BE2C (cell line): ENCODE results near the gene BMP6. TPM values are rescaled to one million over a fixed set of nuclear protein-coding genes. Genes with fewer than 3 reads are reported as not detected.
A peak's percentile ranks its signal among the peaks of the same experiment; 100 is the strongest.

ENCODE experiments used
- DNase-seq: peaks from one replicate; pipeline ENCODE4 v3.0.0-alpha.2; 2020
- H3K27me3 ChIP-seq: fragments of 250-450 bp; sonication (Bioruptor Pico); 2 replicates; pipeline ENCODE4 v1.5.1; 2020; ENCODE audit warnings: mild to moderate bottlenecking
- H3K36me3 ChIP-seq: fragments of 250-450 bp; sonication (Bioruptor Pico); 2 replicates; pipeline ENCODE4 v1.5.1; 2020; ENCODE audit warnings: mild to moderate bottlenecking
- H3K4me1 ChIP-seq: fragments of 250-450 bp; sonication (Bioruptor Pico); 2 replicates; pipeline ENCODE4 v1.5.1; 2020
- H3K4me3 ChIP-seq: 2 replicates; pipeline ENCODE4 v1.5.1; 2011; ENCODE audit warnings: low read depth, low read length
- H3K9me3 ChIP-seq: fragments of 250-450 bp; sonication (Bioruptor Pico); 2 replicates; pipeline ENCODE4 v1.5.1; 2020
- CTCF ChIP-seq: IDR thresholded peaks from 2 replicates; pipeline ENCODE4 v1.5.1; 2012; ENCODE audit warnings: mild to moderate bottlenecking, low read depth, low read length
- polyA plus RNA-seq: library from polyadenylated mRNA; unstranded; fragments of >200 nt; gene quantifications from one replicate; pipeline ENCODE4 v1.2.1, GENCODE V29; 2012; ENCODE audit warnings: low read depth, missing spikeins; ENCODE audit not compliant: insufficient read length, insufficient read depth

BMP6 gene
- not detected for polyA plus RNA-seq

DNA sequence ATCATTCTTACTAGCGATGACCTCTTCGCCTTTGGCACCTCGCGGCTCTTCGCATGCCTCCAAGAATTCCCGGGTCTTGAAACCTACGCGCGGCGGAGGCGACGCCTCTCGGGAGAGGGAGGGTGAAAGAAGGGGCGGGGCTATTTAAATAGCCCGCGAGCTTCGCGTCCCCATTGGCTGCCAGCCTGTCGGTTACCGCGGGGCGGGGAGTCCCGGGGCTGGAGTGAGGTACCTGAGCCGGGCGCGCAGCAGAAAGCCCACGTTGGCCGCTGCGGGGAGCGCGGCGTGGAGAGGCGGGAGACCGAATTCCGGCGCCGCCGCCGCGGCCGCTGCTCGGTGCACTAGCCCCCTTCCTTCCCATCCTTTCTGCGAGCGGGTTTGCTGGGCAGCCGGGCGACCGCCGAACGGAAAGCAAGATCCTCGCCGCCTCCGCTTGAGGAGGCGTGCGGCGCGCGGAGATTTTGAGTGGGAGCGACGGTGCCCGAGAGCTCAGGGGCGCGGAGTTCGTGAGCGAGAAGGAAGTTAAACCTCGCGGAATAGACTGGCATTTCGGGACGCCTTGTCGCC, at the start of gene BMP6:
BMP6 (plus strand) TSS at position 251 of the 567 bp plus-strand sequence. CDS start 857 bp downstream, outside the sequence.
- H3K27me3 ChIP-seq = peaks cover 78% of the 10 kb centered on the region
- H3K9me3 ChIP-seq = no peaks in the 10 kb centered on the region
- peaks cover 2% of the 10 kb centered on the region; the same call in 1 of the 2 replicates for H3K4me1 ChIP-seq
- no peaks in the 10 kb centered on the region for H3K36me3 ChIP-seq
- TF ChIP-seq CTCF = no peak
- H3K4me3 ChIP-seq = peak within 1 kb of the TSS; percentile 35
- peak; percentile 90 for DNase-seq

DNA sequence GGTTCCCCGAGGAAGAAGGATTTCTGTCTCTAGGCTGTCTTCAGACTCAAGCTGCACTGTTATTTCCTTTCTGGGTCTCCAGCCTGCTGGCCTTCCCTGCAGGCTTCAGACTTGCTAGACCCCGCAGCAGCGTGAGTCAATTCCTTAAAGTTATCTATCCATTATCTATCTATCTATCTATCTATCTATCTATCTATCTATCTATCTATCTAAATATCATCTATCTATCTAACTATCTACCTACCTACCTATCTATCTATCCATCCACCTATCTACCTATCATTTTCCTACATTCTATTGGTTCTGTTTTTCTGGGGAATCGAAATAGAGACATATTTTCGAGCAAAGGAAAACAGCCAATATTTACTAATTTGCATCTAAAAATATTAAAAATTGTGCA, 48.7 kb upstream of the BMP6 start:
- no peaks in the 10 kb centered on the region; the same call in 1 of the 2 replicates for H3K9me3 ChIP-seq
- H3K4me3 ChIP-seq = no peak overlapping the region
- no peaks in the 10 kb centered on the region for H3K4me1 ChIP-seq
- H3K27me3 ChIP-seq = peaks cover 14% of the 10 kb centered on the region
- no peaks in the 10 kb centered on the region for H3K36me3 ChIP-seq
- DNase-seq = no peak
- TF ChIP-seq CTCF = no peak

- no peak for DNase-seq
- peaks cover 13% of the 10 kb centered on the region for H3K27me3 ChIP-seq
- TF ChIP-seq CTCF = no peak
- H3K36me3 ChIP-seq = no peaks in the 10 kb centered on the region
- H3K9me3 ChIP-seq = no peaks in the 10 kb centered on the region
- H3K4me3 ChIP-seq = no peak overlapping the region
- H3K4me1 ChIP-seq = no peaks in the 10 kb centered on the region
Measured at GRCh38 chr6:7680393-7681075, 45.4 kb upstream of the BMP6 start.

- Histone ChIP-seq H3K9me3 (no peaks in the 10 kb centered on the region), H3K4me1 (no peaks in the 10 kb centered on the region), H3K4me3 (no peak overlapping the region), H3K27me3 (peaks cover 13% of the 10 kb centered on the region), H3K36me3 (no peaks in the 10 kb centered on the region)
- TF ChIP-seq CTCF = no peak
- DNase-seq = no peak
Measured at GRCh38 chr6:7681449-7681848, 44.5 kb upstream of the BMP6 start.

GRCh38 chr6:7684076-7684475, 41.8 kb upstream of the BMP6 start:
- TF ChIP-seq CTCF = no peak
- no peak for DNase-seq
- Histone ChIP-seq H3K4me3 (no peak overlapping the region), H3K36me3 (no peaks in the 10 kb centered on the region), H3K9me3 (no peaks in the 10 kb centered on the region), H3K27me3 (peaks cover 25% of the 10 kb centered on the region), H3K4me1 (no peaks in the 10 kb centered on the region)

DNA sequence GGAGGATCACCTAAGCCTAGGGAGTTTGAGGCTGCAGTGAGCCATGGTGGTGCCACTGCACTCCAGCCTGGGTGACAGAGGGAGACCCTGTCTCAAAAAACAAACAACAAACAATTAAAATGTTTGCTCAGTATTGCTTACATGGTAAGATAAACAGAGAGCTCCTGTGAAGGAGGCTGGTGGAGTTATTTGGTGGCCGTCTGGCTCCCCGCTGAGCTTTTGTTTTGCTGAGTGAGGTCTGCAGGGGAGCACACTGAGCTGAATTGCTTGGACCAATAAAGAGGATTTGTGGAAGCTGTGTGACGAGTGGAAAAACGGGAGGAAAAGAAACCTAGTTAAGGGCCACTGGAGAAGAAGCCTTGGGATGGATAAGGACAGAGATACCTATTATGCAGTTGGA, 41.1 kb upstream of the BMP6 start:
- Histone ChIP-seq H3K4me1 (no peaks in the 10 kb centered on the region), H3K9me3 (no peaks in the 10 kb centered on the region), H3K27me3 (peaks cover 30% of the 10 kb centered on the region), H3K36me3 (no peaks in the 10 kb centered on the region), H3K4me3 (no peak overlapping the region)
- no peak for TF ChIP-seq CTCF
- DNase-seq = no peak
